H1 (cell line): ENCODE results near the gene HK2. TPM values are rescaled to one million over a fixed set of nuclear protein-coding genes. Genes with fewer than 3 reads are reported as not detected.

Source experiments
- CTCF ChIA-PET: fragments of 300-600 bp; sonication (Branson Sonifier 250); formaldehyde crosslinking; loops from one replicate; lab custom pipeline; 2021; ENCODE audit not compliant: partially characterized antibody; lab: Charles Lee
- POLR2A ChIA-PET: fragments of 300-600 bp; sonication (Branson Sonifier 250); formaldehyde crosslinking; loops from one replicate; lab custom pipeline; 2021; ENCODE audit warnings: inconsistent platforms; ENCODE audit not compliant: partially characterized antibody; lab: Charles Lee
- DNase-seq, 2 experiments: peaks; one replicate each; pipeline versions ENCODE4 v3.0.0 to v3.0.0-alpha.2; 2010 to 2022; ENCODE audit warnings: low spot score in 2 of 2, low read depth in 1 of 2, mixed read lengths in 1 of 2
- FAIRE-seq: peaks from 2 replicates; lab custom pipeline; 2011; peaks lifted over from hg19 to GRCh38; lab: Jason Lieb, UNC
- H2AFZ ChIP-seq: 2 replicates; pipeline ENCODE4 v1.8.1; 2012; ENCODE audit warnings: low read length, inconsistent platforms
- H2AK5ac ChIP-seq: 2 replicates; pipeline ENCODE4 v1.6.1; 2013; ENCODE audit warnings: low read depth, low read length
- H2BK120ac ChIP-seq: replicated peaks from 2 replicates; pipeline ENCODE3; 2013; ENCODE audit warnings: low read depth, low read length, inconsistent platforms
- H2BK12ac ChIP-seq: 2 replicates; pipeline ENCODE4 v1.6.1; 2013; ENCODE audit warnings: low read depth, low read length
- H2BK15ac ChIP-seq: 2 replicates; pipeline ENCODE4 v1.6.1; 2013; ENCODE audit warnings: low read length
- H2BK20ac ChIP-seq: 2 replicates; pipeline ENCODE4 v1.6.1; 2013; ENCODE audit warnings: low read length
- H2BK5ac ChIP-seq: 2 replicates; pipeline ENCODE4 v1.6.1; 2013; ENCODE audit warnings: low read depth, low read length
- H3K14ac ChIP-seq: 2 replicates; pipeline ENCODE4 v1.6.1; 2013; ENCODE audit warnings: inconsistent platforms; ENCODE audit not compliant: insufficient read length
- H3K18ac ChIP-seq: 2 replicates; pipeline ENCODE4 v1.6.1; 2013; ENCODE audit warnings: low read length; ENCODE audit errors: extremely low read depth
- H3K23ac ChIP-seq: 2 replicates; pipeline ENCODE4 v1.6.1; 2013; ENCODE audit warnings: inconsistent platforms; ENCODE audit not compliant: insufficient read length
- H3K23me2 ChIP-seq: 2 replicates; pipeline ENCODE4 v1.6.1; 2013; ENCODE audit warnings: low read depth, low read length
- H3K27ac ChIP-seq: 2 replicates; pipeline ENCODE4 v1.6.1; 2011; ENCODE audit warnings: low read depth, low read length, inconsistent platforms
- H3K27me3 ChIP-seq, 4 experiments: replicated peaks in 1 of 4; 1 replicate in 1 of 4; 2 replicates in 3 of 4; pipeline versions ENCODE4 v1.6.1 to v1.8.1; 2011 to 2013; ENCODE audit warnings: low read length in 3 of 4, mild to moderate bottlenecking in 3 of 4, inconsistent platforms in 2 of 4, mixed read lengths in 2 of 4, moderate library complexity in 1 of 4; ENCODE audit not compliant: control insufficient read depth in 3 of 4, insufficient read depth in 3 of 4; ENCODE audit errors: extremely low read depth in 1 of 4
- H3K36me3 ChIP-seq, 4 experiments: 2 replicates each; pipeline versions ENCODE4 v1.6.1 to v1.8.1; 2011 to 2013; ENCODE audit warnings: mild to moderate bottlenecking in 4 of 4, low read length in 3 of 4, moderate library complexity in 2 of 4, control low read depth in 1 of 4, inconsistent platforms in 1 of 4; ENCODE audit not compliant: insufficient read depth in 4 of 4, control insufficient read depth in 2 of 4
- H3K4ac ChIP-seq: replicated peaks from 2 replicates; pipeline ENCODE3; 2013; ENCODE audit warnings: low read length, low read depth, mixed read lengths, inconsistent platforms; ENCODE audit not compliant: insufficient read length
- H3K4me1 ChIP-seq, 4 experiments: replicated peaks in 1 of 4; 1 replicate in 1 of 4; 2 replicates in 3 of 4; pipeline versions ENCODE4 v1.6.1 to v1.8.1; 2011 to 2013; ENCODE audit warnings: low read length in 3 of 4, inconsistent platforms in 2 of 4, mixed read lengths in 1 of 4; ENCODE audit not compliant: insufficient read depth in 4 of 4, control insufficient read depth in 3 of 4
- H3K4me2 ChIP-seq, 2 experiments: 2 replicates each; pipeline versions ENCODE4 v1.6.1 to v1.8.1; 2011 to 2013; ENCODE audit warnings: low read depth in 2 of 2, low read length in 2 of 2, control low read depth in 1 of 2, inconsistent platforms in 1 of 2, mild to moderate bottlenecking in 1 of 2; ENCODE audit not compliant: insufficient read depth in 1 of 2
- H3K4me3 ChIP-seq, 4 experiments: fragments of 200-600, 300-600 bp in 1 of 4; sonication (generic), shearing (Covaris generic), sonication (Bioruptor Twin) in 1 of 4; 2 replicates each; pipeline versions ENCODE4 v1.5.1 to v1.8.1; 2011 to 2016; ENCODE audit warnings: low read length in 4 of 4, low read depth in 3 of 4, control low read depth in 2 of 4, inconsistent platforms in 2 of 4, mild to moderate bottlenecking in 2 of 4, mixed read lengths in 1 of 4, moderate library complexity in 1 of 4; ENCODE audit not compliant: insufficient read depth in 2 of 4; ENCODE audit errors: extremely low read depth in 1 of 4
- H3K56ac ChIP-seq: replicated peaks from 2 replicates; pipeline ENCODE3; 2013; ENCODE audit warnings: low read depth, mild to moderate bottlenecking, mixed read lengths, low read length, inconsistent platforms; ENCODE audit not compliant: insufficient read length
- H3K79me1 ChIP-seq: 2 replicates; pipeline ENCODE4 v1.6.1; 2013; ENCODE audit warnings: low read depth, low read length, control low read depth
- H3K79me2 ChIP-seq, 2 experiments: 2 replicates each; pipeline versions ENCODE4 v1.6.1 to v1.8.1; 2012 to 2013; ENCODE audit warnings: low read length in 2 of 2, mild to moderate bottlenecking in 2 of 2, inconsistent platforms in 1 of 2; ENCODE audit not compliant: insufficient read depth in 2 of 2, control insufficient read depth in 1 of 2
- H3K9ac ChIP-seq, 4 experiments: replicated peaks in 1 of 4; 1 replicate in 1 of 4; 2 replicates in 3 of 4; pipeline versions ENCODE4 v1.6.1 to v1.8.1; 2011 to 2013; ENCODE audit warnings: low read depth in 3 of 4, low read length in 3 of 4, control low read depth in 2 of 4, mild to moderate bottlenecking in 2 of 4, moderate library complexity in 2 of 4, inconsistent platforms in 1 of 4; ENCODE audit errors: extremely low read depth in 1 of 4
- H3K9me3 ChIP-seq, 2 experiments: 2 replicates each; pipeline versions ENCODE4 v1.6.1 to v1.8.1; 2012 to 2013; ENCODE audit warnings: mild to moderate bottlenecking in 2 of 2, moderate library complexity in 2 of 2, control low read depth in 1 of 2, inconsistent platforms in 1 of 2, low read depth in 1 of 2, low read length in 1 of 2, mixed read lengths in 1 of 2; ENCODE audit not compliant: insufficient read depth in 2 of 2
- H4K20me1 ChIP-seq, 2 experiments: replicated peaks in 1 of 2; 2 replicates each; pipeline versions ENCODE3 to v1.8.1; 2011 to 2013; ENCODE audit warnings: inconsistent platforms in 2 of 2, low read length in 2 of 2, mild to moderate bottlenecking in 1 of 2; ENCODE audit not compliant: insufficient read depth in 2 of 2, control insufficient read depth in 1 of 2
- H4K5ac ChIP-seq: 2 replicates; pipeline ENCODE4 v1.6.1; 2013; ENCODE audit warnings: low read length, low read depth, mixed read lengths, inconsistent platforms; ENCODE audit not compliant: insufficient read length
- H4K8ac ChIP-seq: 2 replicates; pipeline ENCODE4 v1.8.0; 2013; ENCODE audit warnings: mild to moderate bottlenecking, moderate library complexity, low read length, inconsistent platforms; ENCODE audit not compliant: insufficient read depth; ENCODE audit errors: extremely low read depth
- H4K91ac ChIP-seq: replicated peaks from 2 replicates; pipeline ENCODE3; 2013; ENCODE audit warnings: low read length, mixed read lengths, inconsistent platforms; ENCODE audit not compliant: insufficient read length
- CBX8 ChIP-seq: fragments of 300-800, 300-1000 bp; sonication (generic); IDR thresholded peaks from 2 replicates; pipeline ENCODE4 v1.7.1; 2016; ENCODE audit warnings: low read depth, low read length, borderline replicate concordance
- CREB1 ChIP-seq: IDR thresholded peaks from 2 replicates; pipeline ENCODE4 v1.6.1; 2012; ENCODE audit warnings: inconsistent platforms
- CTCF ChIP-seq, 3 experiments: IDR thresholded peaks; 1 replicate in 2 of 3; 2 replicates in 1 of 3; pipeline versions ENCODE4 v1.5.1 to v1.6.1; 2011; ENCODE audit warnings: low read length in 3 of 3, mild to moderate bottlenecking in 3 of 3, inconsistent platforms in 2 of 3, low read depth in 1 of 3, moderate library complexity in 1 of 3; ENCODE audit not compliant: insufficient read depth in 1 of 3; ENCODE audit errors: control extremely low read depth in 1 of 3
- EGR1 ChIP-seq: IDR thresholded peaks from 2 replicates; pipeline ENCODE4 v1.6.1; 2011; ENCODE audit warnings: low read depth, low read length, borderline replicate concordance
- GABPA ChIP-seq: IDR thresholded peaks from 2 replicates; pipeline ENCODE4 v1.6.1; 2011; ENCODE audit warnings: mild to moderate bottlenecking, low read length, moderate library complexity, borderline replicate concordance; ENCODE audit not compliant: insufficient read depth
- NRF1 ChIP-seq: IDR thresholded peaks from 2 replicates; pipeline ENCODE4 v1.6.1; 2011; ENCODE audit warnings: mild to moderate bottlenecking, low read depth, low read length, improper control_type of control experiment
- PHF8 ChIP-seq: fragments of 200-600 bp; sonication (generic); conservative IDR thresholded peaks from 2 replicates; pipeline ENCODE4 v1.7.1; 2012; ENCODE audit warnings: low read depth, mild to moderate bottlenecking, inconsistent platforms, low read length, moderate library complexity
- POLR2A ChIP-seq, 2 experiments: IDR thresholded peaks; 1 replicate in 1 of 2; 2 replicates in 1 of 2; pipeline ENCODE4 v1.6.1; 2011; ENCODE audit warnings: low read depth in 2 of 2, low read length in 2 of 2, mild to moderate bottlenecking in 2 of 2; ENCODE audit errors: control extremely low read depth in 1 of 2
- SIX5 ChIP-seq: IDR thresholded peaks from 2 replicates; pipeline ENCODE4 v1.6.1; 2011; ENCODE audit warnings: mild to moderate bottlenecking, low read depth, low read length
- SP1 ChIP-seq: IDR thresholded peaks from 2 replicates; pipeline ENCODE4 v1.6.1; 2011; ENCODE audit warnings: low read depth, low read length
- SP2 ChIP-seq: IDR thresholded peaks from 2 replicates; pipeline ENCODE4 v1.6.1; 2012; ENCODE audit warnings: mild to moderate bottlenecking, low read length, inconsistent platforms
- ZNF274 ChIP-seq: IDR thresholded peaks from 2 replicates; pipeline ENCODE4 v1.7.0; 2012; ENCODE audit warnings: low read length, borderline replicate concordance; ENCODE audit errors: extremely low read depth
- WGBS, 2 experiments: shearing (Covaris generic) in 1 of 2; methylation state at CpG; one replicate each; pipeline versions ENCODE4 v1.1.6 to v1.1.7; 2013 to 2015; ENCODE audit warnings: low lambda C conversion rate in 2 of 2, mixed read lengths in 2 of 2, inconsistent platforms in 1 of 2, low coverage in 1 of 2, missing lambda C conversion rate in 1 of 2; ENCODE audit not compliant: insufficient replicate concordance in 2 of 2, insufficient coverage in 1 of 2, insufficient read length in 1 of 2; ENCODE audit errors: extremely low coverage in 1 of 2, missing lambda C conversion rate in 1 of 2; 5-methylcytosine and 5-hydroxymethylcytosine counted together
- polyA plus RNA-seq, 7 experiments: library from polyadenylated mRNA; depleted of rRNA in 3 of 7; stranded (reverse) in 5 of 7; unstranded in 2 of 7; fragments of >200 nt in 5 of 7; fragments of 200-250 nt in 2 of 7; gene quantifications; 1 replicate in 5 of 7; 2 replicates in 1 of 7; 4 replicates in 1 of 7; pipeline versions ENCODE4 v1.2.1 to v1.2.3, GENCODE V29; 2011 to 2013; ENCODE audit warnings: missing spikeins in 2 of 7, mixed read lengths in 2 of 7
- total RNA-seq: library from RNA; stranded (reverse); fragmentation: NEBNext Ultra II Directional; extraction: Animal tissue kit (Norgen Biotek cat#: 25700); gene quantifications from 2 replicates; pipeline ENCODE4 v1.2.1, GENCODE V29; 2021

HK2 gene
- total and polyA plus RNA-seq, 2 of the 8 experiments (the other 6 are each of a cell fraction or from before 2014, with no cell fraction given) = 22.1 to 61.9 TPM

DNA sequence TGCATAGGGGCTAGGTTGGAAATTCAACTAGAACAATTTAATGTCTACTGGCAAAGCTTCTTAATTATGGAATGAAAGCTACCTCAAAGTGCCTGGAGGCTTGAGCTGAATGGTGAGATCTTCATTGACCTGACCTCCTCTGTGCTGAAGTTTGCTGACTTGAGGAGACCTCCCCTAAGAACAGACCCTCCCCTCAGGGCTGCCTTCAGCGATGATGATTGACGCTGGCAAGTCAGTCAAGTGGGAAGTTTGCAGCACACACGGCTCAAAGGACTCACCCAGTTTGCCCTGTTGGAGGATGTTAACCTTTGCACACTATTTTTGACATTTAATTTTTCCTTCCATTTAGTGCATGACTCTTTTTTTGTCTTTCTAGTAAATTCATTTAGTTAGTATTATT lies 107.4 kb downstream of the HK2 start:
- Histone ChIP-seq H3K14ac (no peak overlapping the region), H3K27ac (no peak overlapping the region), H3K79me1 (no peaks in the 10 kb centered on the region), H2BK12ac (no peak overlapping the region), H4K20me1 (no peaks in the 10 kb centered on the region), H3K4me1 (no peaks in the 10 kb centered on the region), H3K9me3 (no peaks in the 10 kb centered on the region), H3K4me3 (no peak overlapping the region), H4K91ac (no peak overlapping the region), H2BK120ac (no peak overlapping the region), H3K23me2 (no peaks in the 10 kb centered on the region), H4K5ac (no peak overlapping the region), H2BK15ac (no peak overlapping the region), H3K23ac (no peak overlapping the region), H2AK5ac (no peak overlapping the region), H3K27me3 (no peaks in the 10 kb centered on the region), H3K4ac (no peak overlapping the region), H2BK5ac (no peak overlapping the region), H3K18ac (no peak overlapping the region), H2AFZ (no peak overlapping the region), H3K36me3 (no peaks in the 10 kb centered on the region), H3K4me2 (no peak overlapping the region), H4K8ac (no peak overlapping the region), H3K9ac (no peak overlapping the region), H2BK20ac (no peak overlapping the region), H3K79me2 (no peaks in the 10 kb centered on the region), H3K56ac (no peak overlapping the region)
- DNase-seq = no peak
- ChIA-PET POLR2A (no interaction called here), CTCF (interaction anchor here (0.7 to 2.9 kb wide), 5 partner anchors 15 to 127 kb away, joined by 3 to 10 read pairs (median 3); no protein-coding TSS in a partner anchor)
- no peak for TF ChIP-seq CBX8
- no peak for TF ChIP-seq SP1
- no peak for TF ChIP-seq ZNF274
- no peak for TF ChIP-seq CREB1
- TF ChIP-seq PHF8 = no peak
- no peak for TF ChIP-seq EGR1
- no peak for TF ChIP-seq GABPA
- TF ChIP-seq POLR2A (IDR thresholded peaks at IDR 0.05; ENCODE audit: control extremely low read depth in 1 of 2, low read depth in 2 of 2, low read length in 2 of 2) = no peak
- TF ChIP-seq CTCF (IDR thresholded peaks at IDR 0.05; ENCODE audit: control extremely low read depth in 1 of 3, insufficient read depth in 1 of 3, low read depth in 1 of 3, low read length in 3 of 3) = no peak
- TF ChIP-seq SIX5 = no peak
- no peak for TF ChIP-seq NRF1
- TF ChIP-seq SP2 = no peak
- 97% methylated on average over 3 of the region's 3 CpGs; no CpG with 5 or more reads in 1 of the 2 experiments for WGBS, 2 experiments
- FAIRE-seq = no peak
